ENCODE measurements around the gene RYK.
A peak's percentile ranks its signal among the peaks of the same experiment; 100 is the strongest.
"Not testable (repeated sequence)": the region's sequence is repeated elsewhere in the genome, so short reads cannot be mapped to it uniquely, and the experiment has no call there.

Gene RYK

DNA sequence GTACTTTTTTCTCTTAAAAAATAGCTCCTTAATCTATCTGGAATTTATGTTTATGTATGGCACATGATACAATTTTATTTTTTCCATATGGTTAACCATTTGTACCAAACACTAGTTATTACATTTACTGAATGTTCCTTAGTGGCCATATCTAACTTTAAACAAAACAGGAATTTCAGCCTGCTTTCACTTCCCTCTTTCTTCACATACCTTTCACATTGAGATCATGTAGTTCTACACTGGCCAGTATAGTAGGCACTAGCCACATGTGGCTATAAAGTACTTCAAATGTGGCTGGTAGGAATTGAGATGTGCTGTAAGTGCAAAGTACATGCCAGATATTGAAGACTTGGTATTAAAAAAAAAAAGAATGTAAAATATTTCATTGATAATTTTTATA is 4.7 kb upstream of the RYK start:
- no peak for DNase-seq

- no peak for DNase-seq
These were observed 3.0 kb upstream of the RYK start for GRCh38 chr3:134253475-134254226.

- DNase-seq: no peak
These were observed 2.1 kb upstream of the RYK start for GRCh38 chr3:134252766-134253165.

DNA sequence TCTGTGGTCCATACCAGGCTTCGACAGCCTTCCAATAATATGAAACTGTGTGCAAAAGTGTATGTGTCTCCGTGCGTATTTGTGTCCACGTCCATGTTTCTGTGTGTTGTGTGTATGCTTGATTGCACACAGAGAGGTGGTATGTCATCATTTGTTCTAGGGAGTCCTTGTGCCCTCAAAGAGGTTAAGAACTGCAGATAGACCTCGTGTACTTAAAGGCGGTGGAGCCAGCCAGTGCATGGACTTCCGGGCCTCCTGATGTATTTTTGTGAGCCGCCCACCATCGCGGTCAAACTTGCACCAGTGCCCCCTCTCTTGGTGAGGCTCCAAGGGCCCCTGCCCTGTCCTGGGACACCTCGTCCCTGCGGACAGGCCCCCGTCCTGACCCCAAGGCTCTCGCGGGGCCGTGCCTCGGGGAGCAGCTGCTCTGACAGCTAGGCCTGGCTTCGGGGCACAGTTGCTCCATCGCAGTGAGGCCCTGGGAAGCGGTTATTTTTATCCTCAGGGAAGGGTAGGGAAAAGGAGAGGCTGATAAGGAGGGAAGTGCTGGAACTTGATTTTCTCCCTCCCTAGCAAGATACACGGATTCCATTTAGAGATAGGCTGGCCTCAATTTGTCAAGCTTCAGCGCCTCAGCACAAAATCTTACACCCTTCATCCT is 1.2 kb upstream of the RYK start:
- DNase-seq: no peak

DNA sequence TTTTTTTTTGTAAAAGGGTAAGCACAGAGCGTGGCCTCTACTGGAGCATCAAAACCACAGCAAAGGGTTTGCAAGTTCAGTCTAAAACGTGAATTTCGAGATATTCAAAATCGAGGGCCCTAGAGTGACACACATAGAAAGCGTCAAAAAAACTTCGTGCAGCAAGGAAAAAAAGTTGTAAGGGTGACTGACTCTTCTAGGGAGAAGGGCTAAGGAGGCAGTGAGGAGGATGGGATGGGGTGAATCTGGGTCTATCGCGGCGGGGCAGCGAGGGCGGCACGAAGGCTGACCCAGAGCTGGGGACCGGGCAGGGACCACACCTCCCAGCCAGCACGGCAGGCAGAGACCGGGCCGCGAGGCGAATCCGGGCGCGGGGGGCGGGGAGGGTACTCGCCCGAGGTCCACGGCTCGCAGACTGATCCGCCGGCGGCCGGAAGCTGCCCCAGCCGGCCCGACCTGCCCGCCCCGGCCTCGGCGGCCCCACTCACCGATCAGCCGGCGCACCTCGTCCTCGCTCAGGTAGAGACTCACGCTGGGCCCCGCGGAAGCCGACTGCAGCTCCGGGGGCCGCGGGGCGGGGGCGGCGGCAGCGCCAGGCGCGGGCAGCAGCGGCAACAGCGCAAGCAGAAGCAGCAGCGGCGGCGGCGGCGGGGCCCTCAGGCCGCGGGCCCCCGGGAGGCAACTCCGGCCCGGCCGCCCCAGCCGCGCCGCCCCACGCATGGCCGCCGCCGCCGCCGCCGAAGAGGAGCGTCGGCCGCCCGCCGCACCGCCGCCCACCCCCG is 533 bp downstream of the RYK start:
- peak in 36 of 56 donors; percentile 3 to 67 (median 36) for DNase-seq

DNA sequence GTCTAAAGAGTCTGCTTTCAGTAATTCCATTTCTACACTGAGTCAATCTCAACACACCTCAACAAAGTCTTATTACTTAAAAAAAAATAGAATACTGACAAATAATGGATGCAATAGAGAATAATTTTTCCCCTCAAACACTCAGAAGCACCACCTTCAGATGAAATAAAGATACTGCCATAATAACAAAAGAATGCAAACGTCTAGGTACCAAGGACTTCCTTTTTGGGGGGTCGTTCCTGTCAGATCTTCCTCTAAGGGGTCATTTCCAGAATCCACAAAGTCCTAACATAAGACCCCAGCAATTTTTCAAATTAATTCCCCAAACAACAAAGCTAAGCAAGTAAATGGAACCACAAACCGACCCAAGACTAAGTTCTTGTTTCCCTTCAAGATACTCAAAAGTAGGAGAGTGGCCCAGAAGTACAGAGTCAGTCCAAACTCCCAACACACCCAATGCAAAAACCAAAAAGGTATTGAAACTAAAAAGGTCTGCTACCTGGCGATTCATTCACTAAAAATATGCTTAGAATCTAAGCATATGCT is 1.3 kb downstream of the RYK start:
- no peak for DNase-seq

- no peak for DNase-seq
These were observed 5.7 kb downstream of the RYK start for GRCh38 chr3:134244921-134245320.

GRCh38 chr3:134242649-134243617 is 7.7 kb downstream of the RYK start:
- DNase-seq: no peak

DNA sequence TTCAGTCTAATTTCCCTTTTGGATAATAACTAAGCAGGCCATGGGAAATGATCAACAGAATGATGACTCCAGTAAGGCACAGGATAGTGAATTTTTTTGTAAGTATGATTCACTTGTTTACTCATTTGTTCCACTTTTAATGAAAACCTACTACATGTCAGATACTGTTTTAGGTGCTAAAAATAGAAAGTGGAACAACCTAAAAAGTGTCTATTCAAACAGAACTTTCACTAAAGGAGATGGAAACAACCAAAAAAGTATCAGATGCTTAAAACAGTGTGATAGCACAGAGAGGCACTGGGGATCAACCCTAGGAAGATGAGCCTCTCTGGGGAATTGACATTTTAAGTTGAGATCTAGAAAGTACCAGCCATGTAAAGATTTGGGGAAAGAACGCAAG is 11.1 kb downstream of the RYK start:
- no peak for DNase-seq

- DNase-seq: no peak
These were observed 13.1 kb downstream of the RYK start for GRCh38 chr3:134237454-134238145.

DNA sequence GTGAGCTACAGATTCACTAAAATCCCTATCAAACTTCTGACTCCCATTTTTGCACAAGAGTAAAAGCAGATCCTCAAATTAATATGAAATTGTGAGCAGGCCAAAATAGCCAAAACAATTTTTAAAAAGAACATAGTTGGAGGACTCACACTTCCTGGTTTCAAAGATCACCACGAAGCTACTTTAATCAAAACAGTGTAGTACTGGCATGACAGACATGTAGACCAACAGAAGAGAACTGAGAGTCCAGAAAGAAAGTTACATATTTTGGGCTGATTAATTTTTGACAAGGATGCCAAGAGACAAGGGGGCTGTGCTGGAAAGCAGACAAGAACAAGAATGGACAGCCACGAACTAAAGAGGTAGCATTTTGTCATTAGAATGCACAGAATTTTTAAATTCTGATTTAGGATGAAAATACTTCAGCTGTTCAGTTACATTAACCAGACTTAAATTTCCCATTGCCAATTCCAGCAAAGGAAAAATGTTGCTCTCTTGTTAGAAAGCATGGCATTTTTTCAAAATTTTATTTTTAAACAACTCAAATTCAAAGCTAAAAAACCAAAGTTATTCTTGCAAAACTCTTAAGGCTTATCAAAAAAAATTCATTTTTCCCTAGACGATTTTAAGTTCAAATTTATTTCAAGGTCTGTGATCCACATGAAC is 14.0 kb downstream of the RYK start:
- no peak for DNase-seq

GRCh38 chr3:134235577-134236076 is 15.0 kb downstream of the RYK start:
- no peak for DNase-seq

DNA sequence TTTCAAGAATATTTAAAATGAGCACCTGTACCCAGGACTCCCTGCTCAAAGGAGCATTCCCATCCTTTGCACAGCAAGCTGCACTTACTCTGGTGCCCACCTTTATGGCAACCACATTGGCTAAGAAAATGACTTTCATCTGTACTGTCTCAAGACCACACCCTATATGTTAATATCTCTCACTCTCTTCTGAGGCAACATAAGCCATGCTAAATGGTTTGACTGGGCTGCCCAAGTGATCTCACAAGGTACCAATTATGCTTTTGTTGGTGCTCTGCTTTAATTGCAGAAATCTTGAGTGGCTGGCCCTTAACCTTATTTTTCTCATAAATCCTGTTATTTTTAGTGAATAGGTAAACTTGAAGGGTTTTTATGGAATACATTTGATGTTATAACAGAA is 17.7 kb downstream of the RYK start:
- DNase-seq: no peak

GRCh38 chr3:134232151-134232550 is 18.5 kb downstream of the RYK start:
- DNase-seq: no peak

GRCh38 chr3:134231131-134231530 is 19.5 kb downstream of the RYK start:
- DNase-seq: no peak

DNA sequence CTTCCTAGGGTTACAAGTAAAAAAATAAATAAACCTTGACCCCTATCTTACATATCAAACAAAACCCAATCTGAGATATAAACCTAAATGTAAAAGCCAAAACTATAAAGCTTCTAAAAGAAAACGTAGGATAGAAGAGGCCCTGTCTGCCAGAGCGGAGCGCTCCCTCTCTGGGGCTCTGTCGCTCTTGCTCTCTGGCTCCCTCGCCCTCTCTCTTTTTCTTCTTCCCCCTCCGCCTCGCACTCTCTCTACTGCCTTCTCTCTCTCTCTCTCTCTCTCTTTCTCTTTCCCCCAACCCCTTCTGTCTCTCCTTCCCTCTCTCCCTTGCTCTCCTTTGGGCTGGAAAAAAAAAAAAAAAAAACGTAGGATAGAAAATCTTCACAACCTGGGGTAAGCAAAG is 21.6 kb downstream of the RYK start:
- DNase-seq: no peak

GRCh38 chr3:134228479-134228878 is 22.2 kb downstream of the RYK start:
- DNase-seq: no peak

DNA sequence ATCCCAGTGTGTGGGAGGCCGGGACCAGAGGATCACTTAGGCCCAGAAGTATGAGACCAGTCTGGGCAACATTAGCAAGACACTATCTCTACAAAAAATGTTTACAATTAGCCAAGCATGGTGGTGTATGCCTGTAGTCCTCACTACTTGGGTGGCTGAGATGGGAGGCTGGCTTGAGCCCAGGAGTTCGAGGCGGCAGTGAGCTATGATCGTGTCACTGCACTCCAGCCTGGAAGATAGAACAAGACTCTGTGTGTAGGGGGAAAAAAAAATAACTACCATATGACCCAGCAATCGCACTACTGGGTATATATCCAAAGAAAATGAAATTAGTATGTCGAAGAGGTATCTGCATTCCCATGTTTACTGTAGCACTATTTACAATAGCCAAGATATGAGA is 22.6 kb downstream of the RYK start:
- no peak for DNase-seq

DNA sequence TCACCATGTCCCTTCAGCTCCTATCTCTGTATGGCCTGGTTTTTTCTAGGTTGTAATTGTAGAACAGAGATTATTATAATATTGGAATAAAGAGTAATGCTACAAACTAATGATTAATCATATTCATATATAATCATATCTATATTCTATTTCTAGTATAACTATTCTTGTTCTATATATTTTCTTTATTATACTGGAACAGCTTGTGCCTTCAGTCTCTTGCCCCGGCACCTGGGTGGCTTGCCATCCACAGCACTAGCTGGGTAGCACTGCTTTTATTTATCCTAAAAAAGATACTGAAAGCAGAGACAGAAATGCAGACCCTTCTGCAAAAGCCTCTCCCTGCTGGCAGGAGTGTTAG is 25.9 kb downstream of the RYK start:
- not testable (repeated sequence) for DNase-seq

DNA sequence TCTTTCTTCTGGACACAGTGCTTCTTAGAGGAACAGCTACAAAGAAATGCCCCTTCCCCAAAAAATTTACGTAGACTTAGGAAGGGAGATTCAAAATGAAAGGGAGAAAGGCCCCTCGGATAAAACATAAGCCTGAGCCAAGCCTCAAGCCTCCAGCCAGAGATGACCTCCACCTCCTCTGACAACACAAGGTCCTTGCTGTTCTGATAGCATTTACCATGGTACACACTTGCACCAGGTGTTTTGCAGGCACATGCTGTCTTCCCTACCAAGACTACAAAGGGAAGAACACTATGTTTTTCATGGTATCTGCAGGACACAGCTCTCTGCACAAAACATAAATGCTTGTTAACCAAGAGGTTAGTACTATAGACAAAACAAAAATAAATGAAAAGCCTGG is 27.8 kb downstream of the RYK start:
- DNase-seq: no peak
